AG20443 (cell line): Measurements from ENCODE around the gene HACL1.

ENCODE experiments used
- DNase-seq: peaks from one replicate; pipeline ENCODE4 v3.0.0; 2012; ENCODE audit warnings: low spot score, mixed read lengths

HACL1 gene

GRCh38 chr3:15523660-15524417, 77.5 kb downstream of the HACL1 start:
- no peak for DNase-seq

DNA sequence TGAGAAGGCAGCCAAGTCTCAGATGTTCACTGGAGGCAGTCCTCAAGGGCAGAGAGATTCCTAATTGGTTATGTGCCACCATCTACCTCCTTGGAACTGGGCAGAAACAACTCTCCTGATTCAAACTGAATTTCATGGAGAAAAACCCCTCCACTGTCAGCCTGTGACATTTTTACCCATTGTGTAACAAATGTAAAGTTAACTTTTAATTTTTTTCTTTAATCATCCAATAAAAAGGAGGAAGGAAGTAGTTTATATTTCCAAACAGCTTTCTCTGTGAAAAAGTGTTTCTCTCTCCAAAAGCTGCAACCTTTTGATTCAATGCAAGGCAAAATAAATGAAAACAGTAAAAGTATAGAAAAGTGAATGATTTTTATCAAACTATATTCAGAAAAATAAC, 79.4 kb downstream of the HACL1 start:
- no peak for DNase-seq

GRCh38 chr3:15521573-15521965, 79.8 kb downstream of the HACL1 start, which contains the start of gene COLQ:
Gene COLQ, minus strand, starts transcription at chr3:15521706. Its CDS starts 81 bp downstream, at chr3:15521625.
- DNase-seq, result no peak

DNA sequence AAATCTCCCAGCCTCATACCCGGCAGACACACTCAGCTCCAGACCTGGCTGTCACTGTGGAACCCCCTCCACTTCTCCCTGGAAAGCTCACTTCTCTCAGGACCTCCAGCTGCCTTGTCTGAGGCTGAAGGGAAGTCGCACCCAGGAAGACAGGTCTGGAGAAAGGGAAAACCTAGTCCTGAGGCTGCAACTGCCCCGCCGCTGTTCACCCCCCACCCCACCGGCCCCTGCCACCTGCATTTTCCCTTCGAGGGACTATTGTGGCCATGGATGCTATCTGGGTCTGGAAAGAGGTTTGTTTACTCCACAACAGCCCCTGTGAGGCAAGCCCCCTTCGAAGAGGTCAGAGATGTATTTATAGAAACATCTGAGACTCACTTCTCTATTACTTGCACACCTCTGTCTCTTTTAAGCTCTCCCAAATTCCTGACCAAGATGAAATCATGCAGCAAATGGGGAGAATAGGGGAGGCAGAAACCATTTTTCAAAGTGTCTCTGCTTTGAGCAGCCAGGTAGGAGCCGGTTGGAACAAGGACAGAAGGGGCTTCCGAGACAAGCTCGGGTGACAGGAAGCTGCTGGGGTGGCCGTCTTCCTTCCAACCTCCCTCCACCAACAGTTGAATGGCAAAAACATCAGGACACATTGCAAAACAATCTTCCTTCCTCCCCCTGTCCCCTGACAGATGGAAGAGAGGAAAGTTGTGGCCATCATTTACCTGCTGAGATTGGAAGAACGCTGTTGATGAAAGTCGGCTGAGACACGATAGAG, 80.4 kb downstream of the HACL1 start:
- no peak for DNase-seq

- peak; percentile 44 for DNase-seq
These were observed 81.2 kb downstream of the HACL1 start for GRCh38 chr3:15520185-15520584.

- no peak for DNase-seq
These were observed 82.3 kb downstream of the HACL1 start for GRCh38 chr3:15519096-15519495.

- DNase-seq, result peak; percentile 32
These were observed 86.6 kb downstream of the HACL1 start for GRCh38 chr3:15514663-15515340.

DNA sequence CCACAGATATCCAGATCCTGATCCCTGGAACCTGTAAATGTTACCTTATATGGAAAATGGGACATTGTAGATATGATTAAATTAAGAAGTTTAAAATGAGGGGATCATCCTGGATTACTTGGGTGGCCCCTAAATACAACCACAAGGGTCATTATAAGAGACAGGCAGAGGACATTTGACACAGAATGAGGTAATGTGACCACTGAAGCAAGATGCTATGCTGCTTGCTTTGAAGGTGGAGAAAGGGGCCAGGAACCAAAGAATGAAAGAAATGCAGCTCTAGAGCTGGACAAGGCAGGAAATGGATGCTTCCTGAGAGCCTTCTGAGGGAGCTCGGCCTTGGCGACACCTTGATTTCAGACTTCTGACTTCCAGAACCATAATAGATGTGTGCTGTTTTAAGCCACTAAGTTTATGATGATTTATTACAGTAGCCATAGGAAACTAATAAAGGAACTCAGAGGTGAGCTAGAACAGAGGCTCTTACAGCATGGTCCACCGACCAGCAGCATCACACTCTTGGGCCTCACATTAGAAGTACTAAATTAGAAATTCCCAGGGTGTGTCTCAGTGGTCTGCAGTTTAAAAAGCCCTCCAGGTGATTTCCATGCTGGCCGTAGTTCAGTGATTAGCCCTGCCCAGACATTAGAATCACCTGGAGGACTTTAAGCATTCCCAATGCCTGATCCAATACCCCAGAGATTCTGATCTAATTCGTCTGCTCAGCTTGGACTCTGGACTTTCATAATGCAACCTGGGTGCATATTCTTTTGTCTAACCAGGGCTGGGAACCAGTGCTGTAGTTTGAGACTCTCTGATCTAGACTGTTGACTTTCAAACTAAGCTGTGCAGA, 87.3 kb downstream of the HACL1 start:
- no peak for DNase-seq

DNA sequence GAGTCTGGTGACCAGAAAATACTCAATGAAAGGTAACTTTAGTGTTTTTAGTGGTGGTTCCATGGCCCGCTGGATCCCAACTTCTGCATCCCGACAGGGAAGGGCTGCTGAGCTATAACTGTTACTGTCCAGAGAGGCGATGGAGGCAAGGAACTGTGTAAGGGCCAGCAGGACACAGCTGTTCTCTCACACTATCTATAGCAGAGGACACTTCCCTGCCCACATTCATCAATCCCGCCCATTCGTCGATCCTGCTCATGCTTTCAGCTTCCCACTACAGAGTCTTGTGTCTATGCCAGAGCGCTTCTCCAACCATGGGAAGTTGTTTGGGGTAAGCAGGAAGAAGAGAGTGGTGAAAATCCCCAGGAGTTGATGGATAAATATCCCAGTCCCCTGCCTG, 88.3 kb downstream of the HACL1 start:
- DNase-seq, result no peak

DNA sequence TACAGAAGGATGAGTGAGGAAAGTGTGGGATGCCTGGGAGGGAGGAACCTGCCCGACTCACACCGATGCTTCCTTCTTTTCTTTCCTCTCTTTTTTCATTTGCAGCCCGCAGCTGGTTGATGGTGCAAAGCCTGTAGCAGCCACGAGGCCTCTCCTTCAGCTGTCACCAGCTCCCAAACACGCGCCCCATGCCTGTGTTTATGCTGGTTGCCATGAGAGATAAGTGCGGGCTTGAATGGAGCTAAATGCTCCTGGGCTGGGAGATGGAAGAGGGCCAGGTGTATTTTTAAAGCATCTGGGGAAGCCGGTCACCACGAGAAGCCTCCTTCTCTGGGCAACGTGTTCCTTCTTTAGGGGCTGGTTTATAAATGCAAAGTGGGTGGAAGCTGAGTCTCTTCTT, 89.2 kb downstream of the HACL1 start:
- DNase-seq, result peak; percentile 65

GRCh38 chr3:15511156-15511555, 90.2 kb downstream of the HACL1 start:
- DNase-seq, result no peak
